Activated naive CD8-positive, alpha-beta T cell treated with anti-CD3 and anti-CD28 coated beads for 36 hours (primary cell): ENCODE results near the gene HYPK. TPM values are rescaled to one million over a fixed set of nuclear protein-coding genes. Genes with fewer than 3 reads are reported as not detected.

Source experiments
- total RNA-seq, 2 experiments: library from RNA; stranded (reverse); gene quantifications; one replicate each; pipeline ENCODE4 v1.2.3, GENCODE V29; 2021

The HYPK gene
- total RNA-seq, 2 experiments from 2014 or later, result 20.9 to 24.0 TPM

Other genes with a start within 250 kb of the HYPK start
- gene PPIP5K1, start 210.4 kb upstream of the HYPK start, total RNA-seq, result 10 to 100 TPM; 32.8 to 33.6 TPM
- under 1 TPM; 0.29 to 0.92 TPM for gene CKMT1B, start 206.6 kb upstream of the HYPK start, total RNA-seq
- gene STRC, start 181.8 kb upstream of the HYPK start, total RNA-seq, result under 1 TPM; 0.54 to 0.62 TPM
- gene CATSPER2, start 151.8 kb upstream of the HYPK start, total RNA-seq, result 1 to 10 TPM in 1 of 2 experiments, under 1 TPM in 1; 0.91 to 1.7 TPM
- gene CKMT1A, start 106.7 kb upstream of the HYPK start, total RNA-seq, result under 1 TPM in 1 of 2 experiments, not detected in 1; 0.14 TPM
- 100 to 1,000 TPM; 335 to 338 TPM for gene PDIA3, start 54.2 kb upstream of the HYPK start, total RNA-seq
- 1 to 10 TPM; 1.4 to 2.4 TPM for gene ELL3, start 23.6 kb upstream of the HYPK start, total RNA-seq
- gene SERF2, start 8.3 kb upstream of the HYPK start, total RNA-seq, result 100 to 1,000 TPM; 695 to 709 TPM
- under 1 TPM; 0.08 to 0.14 TPM for gene SERINC4, start 379 bp upstream of the HYPK start, total RNA-seq
- gene MFAP1, start 24.1 kb downstream of the HYPK start, total RNA-seq, result 10 to 100 TPM; 48.3 to 49.6 TPM
- 10 to 100 TPM; 75.1 to 81.1 TPM for gene WDR76, start 26.4 kb downstream of the HYPK start, total RNA-seq